ENCODE data around the gene RGS16. TPM values are rescaled to one million over a fixed set of nuclear protein-coding genes. Genes with fewer than 3 reads are reported as not detected.
A peak's percentile ranks its signal among the peaks of the same experiment; 100 is the strongest.

The RGS16 gene
- total and polyA plus RNA-seq, 9 of the 15 experiments (the other 6 are each of a cell fraction or from before 2014, with no cell fraction given): 0.07 to 0.55 (median 0.36) TPM

GRCh38 chr1:182614796-182615454 is 10.7 kb upstream of the RGS16 start (continued):
- no peak for TF ChIP-seq RERE (CRISPR knock-in tag; IDR thresholded peaks at IDR 0.05; ENCODE audit: borderline replicate concordance)
- peak; percentile 37 for TF ChIP-seq PHF20 (IDR thresholded peaks at IDR 0.05; ENCODE audit: partially characterized antibody)
- no peak for TF ChIP-seq NFIC (IDR thresholded peaks at IDR 0.05)
- TF ChIP-seq SMAD4 (CRISPR knock-in tag; conservative IDR thresholded peaks at IDR 0.05): peak; percentile 68
- TF ChIP-seq EHMT2 (IDR thresholded peaks at IDR 0.05): no peak
- TF ChIP-seq RREB1 (CRISPR knock-in tag; IDR thresholded peaks at IDR 0.05): 0 out of 2 replicates have a peak, but pooled peaks have one; percentile 71
- no peak for TF ChIP-seq SIN3A (IDR thresholded peaks at IDR 0.05; ENCODE audit: borderline replicate concordance in 2 of 2, control insufficient read depth in 1 of 2, low read depth in 2 of 2, low read length in 2 of 2)
- TF ChIP-seq SREBF2 (CRISPR knock-in tag; IDR thresholded peaks at IDR 0.05): no peak
- TF ChIP-seq RB1 (IDR thresholded peaks at IDR 0.05; ENCODE audit: low read depth): no peak
- TF ChIP-seq ATF1 (CRISPR knock-in tag; IDR thresholded peaks at IDR 0.05): 0 out of 2 replicates have a peak, but pooled peaks have one; percentile 29
- TF ChIP-seq ATF1 (tag; IDR thresholded peaks at IDR 0.05): peak; percentile 48
- no peak for TF ChIP-seq ZNF124 (CRISPR knock-in tag; IDR thresholded peaks at IDR 0.05)
- no peak for TF ChIP-seq ZC3H8 (IDR thresholded peaks at IDR 0.05)
- TF ChIP-seq ZBTB17 (CRISPR knock-in tag; IDR thresholded peaks at IDR 0.05): peak; percentile 66; the same call in 1 of the 2 replicates
- no peak for TF ChIP-seq ZBTB34 (CRISPR knock-in tag; IDR thresholded peaks at IDR 0.05)
- TF ChIP-seq ZNF586 (CRISPR knock-in tag; conservative IDR thresholded peaks at IDR 0.05): no peak

All from K562 (cell line).